ENCODE results near the gene MOK. TPM values are rescaled to one million over a fixed set of nuclear protein-coding genes. Genes with fewer than 3 reads are reported as not detected.

Gene MOK
- total RNA-seq, 4 donors from 2014 or later = 38.6 to 57.7 (median 45.2) TPM

DNA sequence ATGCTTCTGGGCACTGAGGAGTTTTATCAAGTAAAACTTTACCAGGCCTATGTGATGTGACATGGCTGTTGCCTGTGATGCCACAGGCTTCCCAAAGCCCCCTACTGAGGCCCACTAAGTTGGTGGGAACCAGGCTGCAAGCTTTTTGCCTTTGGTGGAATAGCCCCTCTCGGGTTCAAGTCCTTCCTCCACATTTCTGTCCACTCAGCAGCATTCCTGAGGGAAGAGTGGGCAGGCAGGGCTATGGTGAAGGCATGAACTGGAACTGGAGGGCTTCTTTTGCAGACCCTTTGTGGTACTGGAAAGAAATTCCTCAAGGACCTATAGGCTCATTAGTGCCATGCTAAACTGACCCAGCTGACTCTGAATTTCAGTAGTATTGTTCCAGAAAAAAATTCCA, 116.8 kb downstream of the MOK start:
- H3K9me3 ChIP-seq = no peaks in the 10 kb centered on the region
- no peak overlapping the region for H3K4me3 ChIP-seq (replicated peaks in 1 of 3)
- intact Hi-C loops (cut with DNase I) = no loop called here
- 44 to 50% methylated on average over 1 of the region's 1 CpG for WGBS, 2 donors
- H3K4me1 ChIP-seq = peaks cover 39 to 75% of the 10 kb centered on the region in 2 donors
- TF ChIP-seq, protein P1, sequence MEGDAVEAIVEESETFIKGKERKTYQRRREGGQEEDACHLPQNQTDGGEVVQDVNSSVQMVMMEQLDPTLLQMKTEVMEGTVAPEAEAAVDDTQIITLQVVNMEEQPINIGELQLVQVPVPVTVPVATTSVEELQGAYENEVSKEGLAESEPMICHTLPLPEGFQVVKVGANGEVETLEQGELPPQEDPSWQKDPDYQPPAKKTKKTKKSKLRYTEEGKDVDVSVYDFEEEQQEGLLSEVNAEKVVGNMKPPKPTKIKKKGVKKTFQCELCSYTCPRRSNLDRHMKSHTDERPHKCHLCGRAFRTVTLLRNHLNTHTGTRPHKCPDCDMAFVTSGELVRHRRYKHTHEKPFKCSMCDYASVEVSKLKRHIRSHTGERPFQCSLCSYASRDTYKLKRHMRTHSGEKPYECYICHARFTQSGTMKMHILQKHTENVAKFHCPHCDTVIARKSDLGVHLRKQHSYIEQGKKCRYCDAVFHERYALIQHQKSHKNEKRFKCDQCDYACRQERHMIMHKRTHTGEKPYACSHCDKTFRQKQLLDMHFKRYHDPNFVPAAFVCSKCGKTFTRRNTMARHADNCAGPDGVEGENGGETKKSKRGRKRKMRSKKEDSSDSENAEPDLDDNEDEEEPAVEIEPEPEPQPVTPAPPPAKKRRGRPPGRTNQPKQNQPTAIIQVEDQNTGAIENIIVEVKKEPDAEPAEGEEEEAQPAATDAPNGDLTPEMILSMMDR (IDR thresholded peaks at IDR 0.05) = no peak
- no peak for TF ChIP-seq POLR2A (IDR thresholded peaks at IDR 0.05)
- no peak for DNase-seq
- H3K27me3 ChIP-seq = no peaks in the 10 kb centered on the region
- H3K27ac ChIP-seq = peak overlapping the region; percentile 48 to 87 (median 56)
- H3K36me3 ChIP-seq = no peaks in the 10 kb centered on the region

GRCh38 chr14:102187568-102188001, 117.4 kb downstream of the MOK start:
- TF ChIP-seq POLR2A (IDR thresholded peaks at IDR 0.05) = no peak
- TF ChIP-seq, protein P1 (IDR thresholded peaks at IDR 0.05) = no peak
- 46 to 51% methylated on average over 4 of the region's 4 CpGs for whole genome bisulfite sequencing, 2 donors
- Histone ChIP-seq H3K27me3 (no peaks in the 10 kb centered on the region), H3K9me3 (no peaks in the 10 kb centered on the region), H3K4me1 (peaks cover 45 to 79% of the 10 kb centered on the region in 2 donors), H3K36me3 (no peaks in the 10 kb centered on the region), H3K27ac (peak overlapping the region; percentile 48 to 87 (median 56)), H3K4me3 (replicated peaks in 1 of 3) (no peak overlapping the region)
- peak; percentile 73 for DNase-seq
- intact Hi-C loops (cut with DNase I) = no loop called here

DNA sequence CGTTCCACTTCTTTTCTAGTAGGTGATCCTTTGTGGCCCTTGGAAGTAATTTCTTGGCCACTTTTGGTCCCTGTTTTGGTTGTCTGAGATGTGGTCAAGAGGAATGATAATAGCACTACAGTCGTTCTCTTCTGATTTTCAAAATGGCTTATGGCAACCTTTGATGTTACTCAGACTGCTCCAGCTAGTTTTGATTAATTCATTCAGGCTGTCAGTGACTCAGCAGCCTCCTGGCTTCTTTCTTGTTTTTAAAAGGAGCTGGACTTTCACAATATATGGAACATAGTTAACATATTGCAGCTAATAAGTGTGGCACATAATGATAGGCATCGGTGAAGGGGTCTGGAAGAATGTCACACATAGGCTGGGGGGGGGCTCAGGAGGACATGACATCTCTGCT, 117.9 kb downstream of the MOK start:
- Histone ChIP-seq H3K9me3 (no peaks in the 10 kb centered on the region), H3K27ac (peak overlapping the region; percentile 48 to 87 (median 56)), H3K4me1 (peaks cover 47 to 77% of the 10 kb centered on the region in 2 donors), H3K27me3 (no peaks in the 10 kb centered on the region), H3K36me3 (no peaks in the 10 kb centered on the region), H3K4me3 (replicated peaks in 1 of 3) (no peak overlapping the region)
- TF ChIP-seq, protein P1 (IDR thresholded peaks at IDR 0.05) = no peak
- TF ChIP-seq POLR2A (IDR thresholded peaks at IDR 0.05) = no peak
- peak; percentile 34 to 36 for DNase-seq
- WGBS, 2 donors = 28 to 37% methylated on average over 3 of the region's 3 CpGs
- intact Hi-C loops (cut with DNase I) = no loop called here

- intact Hi-C loops (cut with DNase I) = no loop called here
- Histone ChIP-seq H3K36me3 (no peaks in the 10 kb centered on the region), H3K4me3 (replicated peaks in 1 of 3) (no peak overlapping the region), H3K9me3 (no peaks in the 10 kb centered on the region), H3K4me1 (peaks cover 50 to 68% of the 10 kb centered on the region in 2 donors), H3K27me3 (no peaks in the 10 kb centered on the region), H3K27ac (no peak overlapping the region)
- TF ChIP-seq, protein P1 (IDR thresholded peaks at IDR 0.05) = no peak
- TF ChIP-seq POLR2A (IDR thresholded peaks at IDR 0.05) = no peak
- DNase-seq = no peak
- 90 to 95% methylated on average over 8 of the region's 8 CpGs for WGBS, 2 donors
Measured at GRCh38 chr14:102185360-102185759, 119.6 kb downstream of the MOK start.

- Histone ChIP-seq H3K4me1 (peaks cover 55 to 59% of the 10 kb centered on the region in 2 donors), H3K27me3 (no peaks in the 10 kb centered on the region)
Measured at GRCh38 chr14:102184316-102185035, 120.5 kb downstream of the MOK start.

More at GRCh38 chr14:102184316-102185035, 120.5 kb downstream of the MOK start:
- Histone ChIP-seq H3K27ac (no peak overlapping the region), H3K36me3 (no peaks in the 10 kb centered on the region), H3K4me3 (replicated peaks in 1 of 3) (no peak overlapping the region), H3K9me3 (no peaks in the 10 kb centered on the region)
- intact Hi-C loops (cut with DNase I) = no loop called here
- TF ChIP-seq, protein P1 (IDR thresholded peaks at IDR 0.05) = no peak
- no peak for TF ChIP-seq POLR2A (IDR thresholded peaks at IDR 0.05)
- 85 to 87% methylated on average over 14 of the region's 14 CpGs for WGBS, 2 donors
- no peak for DNase-seq
